ENCODE data around the gene SNAPC4. TPM values are rescaled to one million over a fixed set of nuclear protein-coding genes. Genes with fewer than 3 reads are reported as not detected.

Gene SNAPC4
- total and polyA plus RNA-seq, 2 of the 8 experiments (the other 6 are each of a cell fraction or from before 2014, with no cell fraction given) = 6.9 to 18.1 TPM

GRCh38 chr9:136437430-136437829 is 37.5 kb upstream of the SNAPC4 start:
- Histone ChIP-seq H4K91ac (replicated peaks; ENCODE audit: insufficient read length, low read length) (no peak overlapping the region), H3K4me1 (replicated peaks in 1 of 4; ENCODE audit: control insufficient read depth in 3 of 4, insufficient read depth in 4 of 4, low read length in 3 of 4) (peaks cover 0 to 7% (median 3%) of the 10 kb centered on the region in 4 experiments; a peak in 1 of 7 replicates), H3K36me3 (ENCODE audit: control insufficient read depth in 2 of 4, insufficient read depth in 4 of 4, low read length in 3 of 4) (peaks cover 0 to 5% (median 2%) of the 10 kb centered on the region in 4 experiments; a peak in 3 of 8 replicates), H2BK12ac (ENCODE audit: low read depth, low read length) (no peak overlapping the region), H3K4me3 (ENCODE audit: extremely low read depth in 1 of 4, insufficient read depth in 2 of 4, low read depth in 3 of 4, low read length in 4 of 4) (peak overlapping the region in 2 of 4 experiments; percentile 78 to 89; a peak in 2 of 8 replicates), H2AK5ac (ENCODE audit: low read depth, low read length) (no peak overlapping the region), H3K4ac (replicated peaks; ENCODE audit: insufficient read length, low read depth, low read length) (no peak overlapping the region), H3K27ac (ENCODE audit: low read depth, low read length) (no peak overlapping the region), H3K56ac (replicated peaks; ENCODE audit: insufficient read length, low read depth, low read length) (no peak overlapping the region), H2AFZ (ENCODE audit: low read length) (no peak overlapping the region), H3K23me2 (ENCODE audit: low read depth, low read length) (peaks cover 9% of the 10 kb centered on the region; the same call in 1 of the 2 replicates), H2BK5ac (ENCODE audit: low read depth, low read length) (no peak overlapping the region), H2BK20ac (ENCODE audit: low read length) (no peak overlapping the region), H3K79me1 (ENCODE audit: low read depth, low read length) (peaks cover 13% of the 10 kb centered on the region), H3K9me3 (ENCODE audit: insufficient read depth in 2 of 2, low read depth in 1 of 2, low read length in 1 of 2) (no peaks in the 10 kb centered on the region), H3K27me3 (replicated peaks in 1 of 4; ENCODE audit: control insufficient read depth in 3 of 4, extremely low read depth in 1 of 4, insufficient read depth in 3 of 4, low read length in 3 of 4) (peaks cover 0 to 2% (median 0%) of the 10 kb centered on the region in 4 experiments; a peak in 2 of 7 replicates), H3K23ac (ENCODE audit: insufficient read length) (no peak overlapping the region), H2BK15ac (ENCODE audit: low read length) (no peak overlapping the region), H2BK120ac (replicated peaks; ENCODE audit: low read depth, low read length) (no peak overlapping the region), H3K79me2 (ENCODE audit: control insufficient read depth in 1 of 2, insufficient read depth in 2 of 2, low read length in 2 of 2) (peaks cover 0 to 24% of the 10 kb centered on the region in 2 experiments; a peak in 1 of 4 replicates), H3K4me2 (ENCODE audit: insufficient read depth in 1 of 2, low read depth in 2 of 2, low read length in 2 of 2) (peak overlapping the region; percentile 33 to 93), H4K20me1 (replicated peaks in 1 of 2; ENCODE audit: control insufficient read depth in 1 of 2, insufficient read depth in 2 of 2, low read length in 2 of 2) (peaks cover 17 to 31% of the 10 kb centered on the region in 2 experiments), H4K8ac (ENCODE audit: extremely low read depth, insufficient read depth, low read length) (no peak overlapping the region), H3K18ac (ENCODE audit: extremely low read depth, low read length) (no peak overlapping the region), H3K9ac (replicated peaks in 1 of 4; ENCODE audit: extremely low read depth in 1 of 4, low read depth in 3 of 4, low read length in 3 of 4) (no peak overlapping the region), H4K5ac (ENCODE audit: insufficient read length, low read depth, low read length) (no peak overlapping the region), H3K14ac (ENCODE audit: insufficient read length) (no peak overlapping the region)
- WGBS, 2 experiments (ENCODE audit: extremely low coverage in 1 of 2, insufficient coverage in 1 of 2, insufficient read length in 1 of 2, insufficient replicate concordance in 2 of 2, low coverage in 1 of 2, low lambda C conversion rate in 2 of 2, missing lambda C conversion rate in 1 of 2) = 97% methylated on average over 8 of the region's 8 CpGs; no CpG with 5 or more reads in 1 of the 2 experiments
- no peak for FAIRE-seq
- ChIA-PET POLR2A (ENCODE audit: partially characterized antibody) (interaction anchor here (1.3 to 2.4 kb wide), 2 partner anchors 64 to 67 kb away, joined by 3 to 15 read pairs; partner anchors contain the start of gene CARD9), CTCF (ENCODE audit: partially characterized antibody) (interaction anchor here (0.7 to 2.4 kb wide), 4 partner anchors 12 to 207 kb away, joined by 3 to 12 read pairs (median 5); no protein-coding TSS in a partner anchor)
- no peak for DNase-seq (ENCODE audit: low read depth in 1 of 2, low spot score in 2 of 2)
- no peak for TF ChIP-seq PHF8 (conservative IDR thresholded peaks at IDR 0.05; ENCODE audit: low read depth, low read length)
- no peak for TF ChIP-seq CREB1 (IDR thresholded peaks at IDR 0.05)
- TF ChIP-seq RBBP5 (IDR thresholded peaks at IDR 0.05; ENCODE audit: borderline replicate concordance, low read depth, low read length) = no peak
- no peak for TF ChIP-seq EZH2 (IDR thresholded peaks at IDR 0.05; ENCODE audit: low read depth, low read length, severe bottlenecking)
- TF ChIP-seq POLR2A (IDR thresholded peaks at IDR 0.05; ENCODE audit: control extremely low read depth in 1 of 2, low read depth in 2 of 2, low read length in 2 of 2) = no peak
- no peak for TF ChIP-seq SP2 (IDR thresholded peaks at IDR 0.05; ENCODE audit: low read length)
- no peak for TF ChIP-seq CEBPB (IDR thresholded peaks at IDR 0.05; ENCODE audit: low read depth, low read length)
- no peak for TF ChIP-seq HDAC2 (IDR thresholded peaks at IDR 0.05; ENCODE audit: borderline replicate concordance in 1 of 2, low read depth in 2 of 2, low read length in 2 of 2)
- TF ChIP-seq CHD1 (IDR thresholded peaks at IDR 0.05; ENCODE audit: low read depth, low read length) = no peak
